ENCODE measurements around the gene TOR1B. TPM values are rescaled to one million over a fixed set of nuclear protein-coding genes. Genes with fewer than 3 reads are reported as not detected.

TOR1B gene
- total RNA-seq, 2 experiments from 2014 or later = 21.9 to 27.1 TPM

DNA sequence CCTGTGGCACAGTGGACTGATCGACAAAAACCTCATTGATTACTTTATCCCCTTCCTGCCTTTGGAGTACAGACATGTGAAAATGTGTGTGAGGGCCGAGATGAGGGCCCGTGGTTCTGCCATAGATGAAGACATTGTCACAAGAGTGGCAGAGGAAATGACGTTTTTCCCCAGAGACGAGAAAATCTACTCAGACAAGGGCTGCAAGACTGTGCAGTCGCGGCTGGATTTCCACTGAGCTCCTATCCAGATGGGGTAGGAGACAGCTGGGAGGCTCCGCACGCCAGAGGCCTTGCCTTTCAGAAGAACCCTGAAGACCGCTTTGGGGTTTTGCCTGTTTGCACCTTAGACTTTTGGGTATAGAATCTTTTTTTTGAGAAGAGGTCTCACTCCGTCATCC, 6.4 kb downstream of the TOR1B start:
- Mint-ChIP-seq H3K27me3 (no peaks in the 10 kb centered on the region), H3K4me3 (no peak overlapping the region), H3K36me3 (ENCODE audit: low read depth) (peaks cover 57% of the 10 kb centered on the region), H3K4me1 (peaks cover 40% of the 10 kb centered on the region), H3K9me3 (no peaks in the 10 kb centered on the region), H3K27ac (no peak overlapping the region)
- ChIA-PET CTCF (interaction anchor here (0.6 kb wide), 1 partner anchor 13 kb away, joined by 3 read pairs; no protein-coding TSS in a partner anchor), POLR2A (no interaction called here)
- no peak for DNase-seq

DNA sequence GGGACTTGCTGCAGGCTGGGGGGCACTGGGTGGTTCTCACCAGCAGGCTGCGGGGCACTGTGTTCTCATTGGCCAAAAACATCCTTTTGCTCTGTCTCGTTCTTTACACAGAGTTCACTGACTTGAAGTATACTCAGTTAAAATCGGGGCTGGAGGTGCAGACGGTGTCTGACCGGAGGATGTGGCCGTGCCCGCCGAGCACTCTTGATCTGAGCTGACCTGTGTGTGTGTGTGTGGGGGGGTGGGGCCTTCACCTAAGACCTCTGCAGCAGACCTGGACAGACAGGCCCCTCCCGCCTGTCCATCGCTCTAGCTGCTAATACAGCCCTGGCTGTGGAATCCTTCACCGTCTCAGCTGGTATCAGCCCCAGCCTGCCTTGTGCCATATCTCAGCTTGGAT, 7.1 kb downstream of the TOR1B start:
- ChIA-PET POLR2A (no interaction called here), CTCF (interaction anchor here (1.0 kb wide), 1 partner anchor 23 kb away, joined by 3 read pairs; no protein-coding TSS in a partner anchor)
- Mint-ChIP-seq H3K27ac (no peak overlapping the region), H3K4me1 (peaks cover 38% of the 10 kb centered on the region), H3K9me3 (no peaks in the 10 kb centered on the region), H3K4me3 (no peak overlapping the region), H3K27me3 (no peaks in the 10 kb centered on the region), H3K36me3 (ENCODE audit: low read depth) (peaks cover 58% of the 10 kb centered on the region)
- no peak for DNase-seq

DNA sequence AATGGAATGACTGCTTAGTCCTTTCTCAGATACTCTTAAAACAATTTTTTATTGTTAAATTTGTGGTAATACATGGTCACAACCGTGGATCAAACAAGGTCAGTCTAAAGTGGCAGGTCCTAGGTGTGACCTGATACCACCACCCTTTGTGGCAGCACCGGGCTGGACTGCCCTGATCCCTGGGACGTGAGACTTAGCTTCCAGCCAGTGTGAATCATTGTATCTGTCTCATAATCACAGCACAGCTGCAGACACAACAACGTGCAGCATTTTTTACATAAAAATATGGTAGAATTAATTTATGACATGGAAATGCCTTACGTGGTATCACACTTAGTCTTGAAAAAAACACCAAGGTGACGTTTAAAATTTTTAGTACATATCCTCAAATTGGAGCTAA, 7.8 kb downstream of the TOR1B start:
- no peaks in the 10 kb centered on the region for H3K9me3 Mint-ChIP-seq
- ChIA-PET POLR2A (no interaction called here), CTCF (interaction anchor here (1.0 kb wide), 1 partner anchor 23 kb away, joined by 3 read pairs; no protein-coding TSS in a partner anchor)
- H3K27me3 Mint-ChIP-seq = no peaks in the 10 kb centered on the region
- DNase-seq = no peak
- no peak overlapping the region for H3K4me3 Mint-ChIP-seq
- peaks cover 57% of the 10 kb centered on the region for H3K36me3 Mint-ChIP-seq (ENCODE audit: low read depth)
- no peak overlapping the region for H3K27ac Mint-ChIP-seq
- peaks cover 33% of the 10 kb centered on the region for H3K4me1 Mint-ChIP-seq

DNA sequence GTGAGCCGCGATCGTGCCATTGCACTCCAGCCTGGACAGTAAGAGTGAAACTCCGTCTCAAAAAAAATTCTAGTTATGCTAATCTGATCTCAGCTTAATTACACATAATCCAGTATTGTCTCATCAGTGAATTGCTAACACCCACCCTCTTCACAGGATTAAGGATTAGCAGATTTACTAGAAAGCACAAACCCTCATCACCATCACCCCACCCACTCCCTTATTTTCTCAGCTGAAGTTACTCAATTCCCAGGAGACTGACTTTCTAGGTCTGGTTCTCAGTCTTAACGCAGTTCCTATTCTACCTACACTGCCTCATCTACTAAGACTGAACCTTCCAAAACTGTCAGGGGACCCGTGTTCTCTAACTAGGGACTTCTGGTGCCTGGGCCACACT, 9.0 kb downstream of the TOR1B start:
- H3K4me3 Mint-ChIP-seq = no peak overlapping the region
- peaks cover 26% of the 10 kb centered on the region for H3K4me1 Mint-ChIP-seq
- peaks cover 60% of the 10 kb centered on the region for H3K36me3 Mint-ChIP-seq (ENCODE audit: low read depth)
- H3K27ac Mint-ChIP-seq = no peak overlapping the region
- POLR2A ChIA-PET = no interaction called here
- no peaks in the 10 kb centered on the region for H3K9me3 Mint-ChIP-seq
- no peak for DNase-seq
- CTCF ChIA-PET = no interaction called here
- H3K27me3 Mint-ChIP-seq = no peaks in the 10 kb centered on the region

DNA sequence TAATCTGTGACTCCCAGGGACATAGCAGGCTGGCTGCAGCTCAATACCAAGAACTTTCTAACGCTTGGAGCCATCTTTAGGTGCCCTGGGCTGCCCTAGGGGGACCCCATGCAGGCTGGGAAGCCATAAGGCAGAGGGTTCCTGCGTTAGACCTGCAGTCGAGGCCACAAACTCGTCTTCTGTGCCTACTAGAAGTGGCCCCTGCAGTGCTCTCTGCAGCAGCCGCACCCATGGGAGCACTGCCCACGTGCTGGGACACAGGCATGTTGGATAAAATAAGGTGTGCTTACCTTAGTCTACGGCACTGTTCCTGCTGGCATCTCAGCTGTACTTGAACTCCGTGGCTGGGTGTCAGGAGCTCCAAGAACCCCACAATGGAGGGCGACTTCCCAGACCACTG, 9.4 kb downstream of the TOR1B start:
- Mint-ChIP-seq H3K9me3 (no peaks in the 10 kb centered on the region), H3K36me3 (ENCODE audit: low read depth) (peaks cover 60% of the 10 kb centered on the region), H3K4me3 (no peak overlapping the region), H3K27ac (no peak overlapping the region), H3K4me1 (peaks cover 22% of the 10 kb centered on the region), H3K27me3 (no peaks in the 10 kb centered on the region)
- ChIA-PET CTCF (no interaction called here), POLR2A (no interaction called here)
- DNase-seq = no peak

DNA sequence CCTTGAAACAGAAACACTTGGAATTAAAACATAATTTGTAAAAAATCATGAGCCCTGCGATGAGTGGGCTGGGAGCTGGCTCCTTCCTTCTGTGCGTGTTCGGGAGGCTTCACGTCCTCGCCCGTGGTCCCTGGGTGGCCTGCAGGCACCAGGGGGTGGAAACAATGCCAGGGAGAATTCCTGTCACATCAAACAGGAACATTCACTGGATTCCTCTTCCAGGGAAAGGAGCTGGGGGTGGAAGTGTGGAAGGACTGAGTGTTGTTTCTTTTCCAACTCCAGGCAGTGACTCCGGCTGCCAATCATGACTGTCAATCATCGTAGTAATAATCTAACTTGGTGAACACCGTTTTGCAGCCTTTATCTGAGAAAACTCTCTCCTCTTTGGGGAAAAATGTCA, 10.7 kb downstream of the TOR1B start:
- ChIA-PET POLR2A (no interaction called here), CTCF (interaction anchor here (0.6 to 1.1 kb wide), 2 partner anchors 16 to 25 kb away, joined by 3 to 4 read pairs; no protein-coding TSS in a partner anchor)
- Mint-ChIP-seq H3K4me3 (no peak overlapping the region), H3K9me3 (no peaks in the 10 kb centered on the region), H3K27me3 (no peaks in the 10 kb centered on the region), H3K4me1 (peaks cover 22% of the 10 kb centered on the region), H3K36me3 (ENCODE audit: low read depth) (peaks cover 60% of the 10 kb centered on the region), H3K27ac (no peak overlapping the region)
- no peak for DNase-seq

DNA sequence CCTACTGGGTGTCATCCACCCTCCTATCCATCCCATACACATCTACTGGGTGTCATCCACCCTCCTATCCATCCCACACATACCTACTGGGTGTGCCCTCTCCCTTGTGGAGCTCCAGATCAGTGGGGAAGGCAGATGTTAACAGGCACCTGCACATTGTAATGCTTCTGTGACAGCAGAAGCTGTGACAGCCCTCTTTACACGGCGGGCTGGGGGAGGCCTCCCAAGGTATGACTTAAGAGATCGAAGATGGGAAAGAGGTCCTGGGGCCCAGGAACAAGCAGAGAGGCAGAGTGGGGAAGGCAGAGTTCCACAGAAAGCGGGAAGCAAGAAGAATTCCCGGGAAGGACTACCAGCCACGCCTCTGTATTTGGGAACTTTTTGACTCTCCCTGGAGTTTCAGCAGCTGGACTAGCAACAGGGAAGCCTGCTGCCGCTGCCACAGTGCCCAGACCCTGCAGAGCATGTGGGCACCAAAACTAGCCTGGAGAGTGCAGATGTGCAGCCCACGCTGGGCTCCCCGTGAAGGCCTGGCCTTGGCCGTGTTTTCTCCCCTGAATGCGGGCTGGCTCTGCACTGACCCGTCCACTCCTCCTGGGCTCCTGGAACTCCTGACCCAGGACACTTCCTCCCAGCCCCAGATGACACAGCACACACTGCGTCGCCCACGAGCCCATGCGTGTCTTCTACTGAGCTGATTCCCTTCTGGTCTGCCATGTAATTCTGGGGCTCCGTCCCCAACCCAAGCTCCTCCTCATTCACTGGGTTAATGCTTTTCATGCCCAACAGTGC, 11.6 kb downstream of the TOR1B start:
- H3K4me1 Mint-ChIP-seq = peaks cover 21% of the 10 kb centered on the region
- POLR2A ChIA-PET = no interaction called here
- no peaks in the 10 kb centered on the region for H3K27me3 Mint-ChIP-seq
- CTCF ChIA-PET = no interaction called here
- DNase-seq = no peak
- no peaks in the 10 kb centered on the region for H3K9me3 Mint-ChIP-seq
- peaks cover 57% of the 10 kb centered on the region for H3K36me3 Mint-ChIP-seq (ENCODE audit: low read depth)
- no peak overlapping the region for H3K4me3 Mint-ChIP-seq
- peak overlapping the region; percentile 46 for H3K27ac Mint-ChIP-seq

DNA sequence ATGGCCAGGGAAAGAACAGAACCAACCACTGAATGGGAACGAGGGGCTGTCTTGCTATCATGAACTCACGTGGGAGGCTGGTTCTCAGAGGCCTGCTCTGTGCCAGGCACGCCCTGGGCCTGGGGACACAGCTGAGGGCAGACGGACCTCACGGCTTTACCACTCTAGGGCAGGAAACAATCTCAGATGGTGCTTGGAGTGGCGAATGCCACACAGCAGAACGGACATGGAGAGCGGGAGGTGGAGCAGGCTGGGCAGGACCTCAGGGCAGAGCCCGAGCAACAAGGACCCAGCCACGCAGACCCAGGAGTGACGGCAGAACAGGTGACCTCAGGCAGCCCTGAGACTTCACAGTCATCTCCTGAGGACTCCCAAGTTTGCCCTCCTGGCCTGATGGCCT, 12.3 kb downstream of the TOR1B start:
- Mint-ChIP-seq H3K27ac (no peak overlapping the region), H3K27me3 (no peaks in the 10 kb centered on the region), H3K9me3 (no peaks in the 10 kb centered on the region), H3K36me3 (ENCODE audit: low read depth) (peaks cover 55% of the 10 kb centered on the region), H3K4me3 (no peak overlapping the region), H3K4me1 (peaks cover 18% of the 10 kb centered on the region)
- ChIA-PET POLR2A (no interaction called here), CTCF (no interaction called here)
- DNase-seq = no peak

DNA sequence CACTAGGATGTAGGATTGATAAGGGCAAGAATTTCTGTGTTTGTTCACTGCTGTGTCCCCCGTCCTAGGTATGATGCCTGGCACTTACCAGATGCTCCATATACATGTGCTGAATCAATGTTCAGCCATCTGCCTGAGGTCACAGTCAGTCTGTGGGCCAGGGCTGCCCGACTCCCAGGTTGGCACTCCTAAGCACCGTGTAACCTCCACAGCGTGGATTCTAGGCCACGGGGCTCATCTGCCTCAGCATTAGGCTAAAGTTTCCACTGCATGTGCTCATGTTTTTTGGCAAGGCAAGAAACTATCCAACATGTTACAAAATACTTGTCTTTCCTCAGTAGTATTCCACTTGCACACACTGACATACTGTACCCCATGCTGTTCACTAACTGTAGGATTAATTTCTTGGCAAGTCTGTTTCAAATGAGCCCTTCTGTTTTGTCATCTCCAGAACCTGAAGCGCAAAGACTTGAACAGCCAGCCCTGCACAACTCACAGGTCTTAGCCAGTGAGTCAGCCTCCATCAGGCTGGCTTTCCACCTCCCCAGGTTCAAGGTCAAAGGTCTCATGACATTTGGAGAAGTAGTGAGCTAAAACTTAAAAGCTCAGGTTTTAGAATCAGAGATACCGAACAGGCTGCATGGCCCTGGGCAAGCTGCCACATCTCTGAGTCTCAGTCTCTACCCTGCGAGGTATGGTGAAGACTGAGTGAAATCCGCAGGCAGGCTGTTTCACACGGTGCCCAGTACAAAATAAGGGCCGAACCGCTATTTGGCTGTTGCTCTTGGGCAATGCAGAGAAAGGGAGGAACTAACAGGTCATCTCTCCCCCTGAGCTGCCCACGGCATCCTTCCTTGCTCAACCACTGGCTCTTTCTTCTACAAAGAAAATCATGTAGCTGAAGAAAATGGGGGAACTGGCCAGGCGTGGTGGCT, 13.8 kb downstream of the TOR1B start:
- ChIA-PET POLR2A (interaction anchor here (0.6 kb wide), 1 partner anchor 96 kb away, joined by 7 read pairs; no protein-coding TSS in a partner anchor), CTCF (interaction anchor here (0.7 to 1.1 kb wide), 3 partner anchors 13 to 90 kb away, joined by 3 to 4 read pairs (median 4); no protein-coding TSS in a partner anchor)
- H3K9me3 Mint-ChIP-seq = no peaks in the 10 kb centered on the region
- peaks cover 10% of the 10 kb centered on the region for H3K4me1 Mint-ChIP-seq
- no peaks in the 10 kb centered on the region for H3K27me3 Mint-ChIP-seq
- H3K27ac Mint-ChIP-seq = peak overlapping the region; percentile 54
- peaks cover 51% of the 10 kb centered on the region for H3K36me3 Mint-ChIP-seq (ENCODE audit: low read depth)
- no peak for DNase-seq
- H3K4me3 Mint-ChIP-seq = no peak overlapping the region

DNA sequence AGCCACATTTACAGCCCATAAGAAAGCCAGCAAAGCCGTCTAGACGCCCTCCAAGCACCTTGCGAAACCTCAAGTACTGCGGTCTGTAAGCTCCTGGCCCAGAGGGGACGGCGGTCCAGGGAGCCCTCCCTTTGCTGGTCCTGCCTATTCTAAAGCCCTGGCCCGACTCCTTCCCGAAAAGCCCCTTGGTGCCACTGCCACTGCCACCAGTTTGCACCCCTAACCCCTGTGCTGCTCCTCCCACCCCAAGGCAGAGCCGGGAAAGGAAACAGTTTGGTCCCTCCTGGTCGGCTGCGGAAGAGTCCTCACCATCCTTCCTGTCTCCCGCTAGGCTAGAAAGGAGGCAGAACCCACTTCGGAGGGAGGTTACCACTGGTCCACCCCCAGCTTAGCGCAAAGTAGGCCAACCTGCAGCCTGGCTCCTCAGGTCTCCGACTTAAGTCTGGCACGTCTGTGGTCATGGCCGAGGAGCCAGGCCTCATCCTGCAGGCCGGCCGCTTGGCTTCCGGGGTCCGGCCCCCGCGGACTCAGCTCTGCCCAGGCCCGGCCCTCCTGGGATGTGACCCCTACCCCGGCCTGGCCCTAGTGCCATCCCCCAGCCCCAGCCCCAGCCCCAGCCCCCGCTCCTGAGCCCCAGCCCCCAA, 20.0 kb downstream of the TOR1B start:
- CTCF ChIA-PET = no interaction called here
- Mint-ChIP-seq H3K4me1 (peaks cover 19% of the 10 kb centered on the region), H3K27me3 (no peaks in the 10 kb centered on the region), H3K27ac (peak overlapping the region; percentile 76), H3K36me3 (ENCODE audit: low read depth) (peaks cover 24% of the 10 kb centered on the region), H3K4me3 (peak overlapping the region; percentile 81), H3K9me3 (no peaks in the 10 kb centered on the region)
- DNase-seq = peak; percentile 40
- POLR2A ChIA-PET = interaction anchor here (1.0 kb wide), 1 partner anchor 683 kb away, joined by 3 read pairs; no protein-coding TSS in a partner anchor

DNA sequence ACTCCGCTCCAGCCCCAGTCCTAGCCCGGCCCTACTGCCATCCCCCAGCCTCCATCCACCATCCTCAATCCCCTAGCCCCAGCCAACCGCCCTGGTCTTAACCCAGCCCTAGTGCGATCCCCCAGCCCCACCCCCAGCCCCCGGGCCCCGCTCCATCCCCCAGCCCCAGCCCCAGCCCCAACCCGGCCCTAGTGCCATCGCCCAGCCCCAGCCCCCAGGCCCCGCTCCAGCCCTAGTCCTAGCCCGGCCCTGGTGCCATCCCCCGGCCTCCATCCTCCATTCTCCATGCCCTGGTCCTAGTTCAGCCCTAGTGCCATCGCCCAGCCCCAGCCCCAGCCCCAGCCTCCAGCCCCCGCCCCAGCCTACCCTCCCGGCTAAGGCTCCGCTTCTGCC, 20.6 kb downstream of the TOR1B start:
- no peaks in the 10 kb centered on the region for H3K27me3 Mint-ChIP-seq
- no peak for DNase-seq
- no peaks in the 10 kb centered on the region for H3K9me3 Mint-ChIP-seq
- H3K36me3 Mint-ChIP-seq (ENCODE audit: low read depth) = peaks cover 25% of the 10 kb centered on the region
- ChIA-PET CTCF (no interaction called here), POLR2A (interaction anchor here (0.5 to 1.0 kb wide), 2 partner anchors 21 to 683 kb away, joined by 3 to 6 read pairs; no protein-coding TSS in a partner anchor)
- H3K4me3 Mint-ChIP-seq = peak overlapping the region; percentile 81
- H3K27ac Mint-ChIP-seq = peak overlapping the region; percentile 83
- H3K4me1 Mint-ChIP-seq = peaks cover 21% of the 10 kb centered on the region

DNA sequence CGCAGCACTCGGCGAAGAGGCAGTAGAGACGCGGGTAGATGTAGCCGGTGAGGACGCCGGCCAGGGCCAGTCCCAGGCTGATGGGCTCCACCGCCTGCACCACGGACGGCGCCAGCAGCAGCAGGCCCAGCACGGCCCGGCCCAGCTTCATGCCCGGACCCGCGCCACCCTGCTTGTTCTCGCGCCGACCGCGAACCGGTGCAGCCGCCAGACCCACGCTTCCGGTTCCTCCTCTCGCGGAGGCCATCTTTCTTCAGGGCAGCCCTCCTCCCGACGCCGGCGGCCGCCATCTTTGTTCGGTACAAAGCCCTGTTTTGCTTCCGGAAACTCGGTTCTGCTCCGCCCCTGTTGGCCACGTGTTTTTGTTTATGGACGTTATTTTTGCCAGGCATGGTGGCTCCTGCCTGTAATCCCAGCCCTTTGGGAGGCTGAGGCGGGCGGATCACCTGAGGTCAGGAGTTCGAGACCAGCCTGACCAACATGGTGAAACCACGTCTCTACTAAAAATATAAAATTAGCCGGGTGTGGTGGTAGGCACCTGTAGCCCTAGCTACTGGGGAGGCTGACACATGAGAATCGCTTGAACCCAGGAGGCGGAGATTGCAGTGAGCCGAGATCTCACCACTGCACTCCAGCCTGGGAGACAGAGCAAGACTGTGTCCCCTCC, 21.1 kb downstream of the TOR1B start, which contains the start of gene TOR1A:
Gene TOR1A (minus strand): TSS at position 202 of the 667 bp plus-strand sequence. CDS start 51 bp downstream, at position 151.
- peaks cover 19% of the 10 kb centered on the region for H3K4me1 Mint-ChIP-seq
- H3K27me3 Mint-ChIP-seq = no peaks in the 10 kb centered on the region
- H3K9me3 Mint-ChIP-seq = no peaks in the 10 kb centered on the region
- peaks cover 24% of the 10 kb centered on the region for H3K36me3 Mint-ChIP-seq (ENCODE audit: low read depth)
- DNase-seq = peak; percentile 95
- peak within 1 kb of the TSS; percentile 81 for H3K4me3 Mint-ChIP-seq
- CTCF ChIA-PET = interaction anchor here (1.1 to 1.4 kb wide), 2 partner anchors 37 to 46 kb away, joined by 3 to 4 read pairs; no protein-coding TSS in a partner anchor
- POLR2A ChIA-PET = interaction anchor here (0.5 to 1.0 kb wide), 2 partner anchors 22 to 684 kb away, joined by 3 to 6 read pairs; no protein-coding TSS in a partner anchor
- peak within 1 kb of the TSS; percentile 83 for H3K27ac Mint-ChIP-seq
